GM21528 (cell line): ENCODE results near the gene PYGO1.
"Not testable (repeated sequence)": the region's sequence is repeated elsewhere in the genome, so short reads cannot be mapped to it uniquely, and the experiment has no call there.

ENCODE experiments used
- ATAC-seq: cut with Tn5 transposase; IDR thresholded peaks from one replicate; pipeline ENCODE4 v1.9.1; 2021; ENCODE audit warnings: mild to moderate bottlenecking, moderate library complexity; ENCODE audit not compliant: unreplicated experiment, low FRiP score

PYGO1 gene

DNA sequence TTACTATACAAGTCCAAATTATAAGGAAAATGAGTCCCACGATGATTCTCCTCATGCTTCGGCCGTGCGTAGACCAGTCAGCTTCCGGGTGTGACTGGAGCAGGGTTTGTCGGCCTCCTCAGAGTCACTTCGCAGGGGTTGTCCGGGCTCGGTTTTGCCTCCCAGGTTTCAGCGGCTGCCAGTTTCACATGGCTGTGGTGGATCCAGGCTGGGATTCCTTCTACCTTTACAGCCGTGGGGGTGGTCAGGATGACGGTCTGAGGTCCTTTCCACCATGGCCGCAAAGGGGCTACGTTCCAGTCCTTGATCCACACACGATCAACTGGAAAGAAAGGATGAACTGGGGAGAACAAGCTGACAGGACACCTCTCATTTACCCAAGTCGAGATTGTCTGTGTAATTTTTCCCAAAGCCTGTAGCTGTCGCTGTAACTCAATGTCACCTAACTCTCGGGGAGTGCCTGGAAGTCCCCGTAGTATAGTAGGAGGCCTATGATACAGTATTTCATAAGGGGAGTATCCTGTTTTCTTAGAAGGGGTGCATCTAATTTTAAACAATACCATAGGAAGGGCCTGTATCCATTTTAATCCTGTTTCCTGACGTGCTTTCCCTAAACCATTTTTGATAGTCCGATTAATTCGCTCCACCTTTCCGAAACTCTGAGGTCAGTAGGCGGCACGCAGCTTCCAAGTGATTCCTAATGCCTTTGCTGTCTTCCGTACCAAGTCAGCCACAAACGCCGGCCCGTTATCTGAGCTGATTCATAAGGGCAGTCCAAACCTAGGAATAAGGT lies 74.3 kb downstream of the PYGO1 start:
- ATAC-seq: not testable (repeated sequence)

DNA sequence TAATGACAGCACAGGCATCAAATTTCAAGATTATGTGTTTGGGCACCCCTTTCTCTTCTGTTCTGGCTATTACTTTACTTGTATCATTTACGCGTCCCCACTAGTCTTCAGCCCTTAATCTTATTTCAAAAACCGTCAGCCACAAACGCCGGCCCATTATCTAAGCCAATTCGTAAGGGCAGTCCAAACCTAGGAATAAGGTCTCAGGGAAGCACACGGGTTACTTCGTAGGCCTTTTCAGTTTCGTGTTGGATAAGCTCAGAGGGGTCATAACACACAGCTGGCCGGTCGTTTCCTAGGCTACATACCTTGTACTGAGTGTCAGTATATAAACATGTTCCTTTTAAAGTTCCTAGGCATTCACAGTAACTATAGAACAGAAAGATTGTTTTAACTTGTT lies 75.0 kb downstream of the PYGO1 start:
- ATAC-seq: no peak

DNA sequence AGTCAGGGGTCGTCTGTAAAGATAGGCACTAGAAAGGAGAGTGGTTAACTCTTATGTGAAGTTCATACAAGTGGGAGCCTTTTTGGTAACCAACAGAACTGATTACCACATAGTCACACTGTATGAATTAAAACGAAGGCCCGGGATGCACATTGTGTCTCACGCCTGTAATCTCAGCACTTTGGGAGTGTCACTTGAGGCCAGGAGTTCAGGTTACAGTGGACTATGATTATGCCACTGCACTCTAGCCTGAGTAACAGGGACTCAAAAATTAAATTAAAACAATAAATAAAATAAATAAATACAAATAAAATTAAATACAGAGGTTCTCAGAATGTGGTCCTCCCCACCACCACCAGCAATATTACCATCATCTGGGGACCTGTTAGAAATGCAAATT lies 80.6 kb downstream of the PYGO1 start:
- no peak for ATAC-seq

DNA sequence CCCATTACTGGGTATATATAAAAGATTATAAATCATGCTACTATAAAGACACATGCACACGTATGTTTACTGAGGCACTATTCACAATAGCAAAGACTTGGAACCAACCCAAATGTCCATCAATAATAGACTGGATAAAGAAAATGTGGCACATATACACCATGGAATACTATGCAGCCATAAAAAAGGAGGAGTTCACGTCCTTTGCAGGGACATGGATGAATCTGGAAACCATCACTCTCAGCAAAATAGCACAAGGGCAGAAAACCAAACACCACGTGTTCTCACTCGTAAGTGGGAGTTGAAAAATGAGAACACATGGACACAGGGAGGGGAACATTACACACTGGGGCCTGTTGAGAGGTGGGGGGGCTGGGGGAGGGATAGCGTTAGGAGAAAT lies 82.7 kb downstream of the PYGO1 start:
- ATAC-seq: not testable (repeated sequence)

DNA sequence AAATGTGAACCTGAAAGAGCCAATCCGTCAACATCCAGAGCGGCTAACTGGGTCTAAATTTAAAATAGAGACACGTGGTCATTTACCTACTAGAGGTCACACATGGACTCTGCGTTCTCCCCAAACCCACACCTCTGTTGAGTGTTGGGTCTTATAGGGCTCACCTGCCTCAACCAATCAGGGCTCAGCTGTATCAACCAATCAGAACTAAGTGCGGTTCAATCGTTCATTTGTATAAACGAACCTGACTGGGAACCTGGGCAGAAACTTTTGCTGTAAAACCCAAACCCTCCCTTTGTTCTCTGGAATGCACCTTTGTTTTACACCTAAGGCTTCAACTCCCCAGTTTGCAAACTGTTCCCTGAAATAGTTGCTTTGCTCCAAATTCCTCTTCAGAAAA lies 89.0 kb downstream of the PYGO1 start:
- ATAC-seq: no peak

DNA sequence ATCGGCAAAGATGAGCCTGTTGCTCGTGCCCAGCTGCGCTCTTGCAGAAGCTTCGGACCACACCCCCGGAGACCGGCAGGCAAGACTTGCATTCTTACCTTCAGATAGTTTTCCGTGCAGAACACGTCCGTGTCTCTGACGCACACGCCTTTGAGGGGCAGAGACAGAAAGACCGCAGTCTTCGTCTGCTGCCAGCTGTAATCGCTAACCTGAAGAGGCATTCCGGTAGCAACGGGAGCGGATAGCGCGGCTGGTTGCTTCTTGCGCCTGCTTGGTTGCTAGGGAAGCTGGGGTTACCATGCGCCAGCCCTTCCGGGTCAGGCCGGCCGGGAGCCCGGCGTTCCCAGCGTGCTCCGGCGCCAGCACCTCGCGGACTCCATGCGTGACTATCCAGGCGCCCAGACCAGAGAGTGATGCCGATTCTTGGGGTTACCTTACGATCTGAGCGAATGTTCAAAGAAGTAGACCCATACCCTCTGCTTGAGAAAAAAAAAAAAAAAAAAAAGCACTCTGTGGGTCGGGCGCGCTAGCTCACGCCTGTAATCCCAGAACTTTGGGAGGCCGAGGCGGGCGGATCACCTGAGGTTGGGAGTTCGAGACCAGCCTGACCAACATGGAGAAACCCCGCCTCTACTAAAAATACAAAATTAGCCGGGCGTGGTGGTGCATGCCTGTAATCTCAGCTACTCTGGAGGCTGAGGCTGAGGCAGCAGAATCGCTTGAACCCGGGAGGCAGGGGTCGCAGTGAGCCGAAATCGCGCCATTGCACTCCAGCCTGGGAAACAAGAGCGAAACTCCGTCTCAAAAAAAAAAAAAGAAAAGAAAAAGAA lies 89.8 kb downstream of the PYGO1 start:
- peak; percentile 99 for ATAC-seq

DNA sequence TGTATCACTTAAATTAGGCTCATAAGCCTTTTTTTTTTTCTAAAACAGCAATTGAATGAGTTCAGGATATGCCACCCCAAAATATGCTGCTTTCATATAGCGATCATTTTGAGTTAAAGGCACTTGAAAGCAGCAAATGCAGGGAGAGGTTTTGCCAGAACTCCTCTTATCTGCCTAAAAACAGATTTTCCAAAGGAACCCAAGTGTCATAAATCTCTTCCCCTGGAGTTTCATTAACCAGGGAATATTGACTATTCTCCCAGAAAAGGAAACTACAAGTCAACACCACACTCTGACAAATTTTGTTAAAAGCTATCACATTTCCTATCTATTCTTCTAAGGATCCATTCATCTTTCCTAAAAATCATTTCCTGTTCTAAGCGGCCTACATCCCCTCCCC lies 91.4 kb downstream of the PYGO1 start:
- no peak for ATAC-seq

DNA sequence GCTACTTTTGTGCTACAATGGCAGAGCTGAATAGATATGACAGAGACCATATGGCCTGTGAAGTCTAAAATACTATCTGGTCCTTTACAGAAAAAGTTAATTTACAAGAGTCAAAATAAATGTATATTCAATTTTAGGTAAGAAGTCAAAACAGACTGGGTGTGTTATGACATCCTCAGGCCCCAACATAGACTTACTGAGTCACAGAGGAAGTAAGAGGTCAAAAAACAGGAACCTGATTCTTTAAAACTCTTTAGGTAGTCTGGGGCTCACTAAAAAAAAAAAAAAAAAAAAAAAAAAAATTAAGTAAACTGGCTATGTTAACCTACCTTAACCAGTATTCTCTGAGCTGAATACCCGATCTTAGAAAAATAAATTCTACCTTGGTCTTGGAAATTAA lies 93.2 kb downstream of the PYGO1 start:
- ATAC-seq: no peak

DNA sequence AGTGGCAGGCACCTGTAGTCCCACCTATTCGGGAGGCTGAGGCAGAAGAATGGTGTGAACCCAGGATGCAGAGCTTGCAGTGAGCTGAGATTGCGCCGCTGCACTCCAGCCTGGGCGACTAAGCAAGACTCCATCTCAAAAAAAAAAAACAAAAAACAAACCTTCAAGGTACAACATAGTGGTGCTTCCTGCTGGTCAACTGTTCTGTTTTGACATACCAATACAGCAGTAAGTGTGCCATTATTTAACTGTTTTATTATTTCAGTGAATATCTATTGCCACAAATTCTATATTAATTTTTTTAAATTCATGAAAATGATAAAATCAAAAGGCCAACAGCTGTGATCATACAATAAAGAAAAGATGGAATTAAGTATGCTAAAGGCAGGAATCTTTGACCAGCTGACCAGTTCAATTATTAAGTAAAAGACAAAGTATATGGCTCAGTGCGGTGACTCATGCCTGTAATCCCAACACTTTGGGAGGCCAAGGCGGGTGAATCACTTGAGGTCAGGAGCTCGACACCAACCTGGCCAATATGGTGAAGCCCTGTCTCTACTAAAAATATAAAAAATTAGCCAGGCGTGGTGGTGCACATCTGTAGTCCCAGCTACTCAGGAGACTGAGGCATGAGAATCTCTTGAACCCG lies 99.1 kb downstream of the PYGO1 start:
- not testable (repeated sequence) for ATAC-seq
